GM12864 (cell line): ENCODE results near the gene CELA3B.
"Not testable (repeated sequence)": the region's sequence is repeated elsewhere in the genome, so short reads cannot be mapped to it uniquely, and the experiment has no call there.

Source experiments
- DNase-seq: peaks from one replicate; pipeline ENCODE4 v3.0.0-alpha.2; 2011; ENCODE audit warnings: low read depth
- H3K4me3 ChIP-seq: 2 replicates; pipeline ENCODE4 v1.5.1; 2011; ENCODE audit warnings: mild to moderate bottlenecking, low read depth, low read length, control low read depth
- CTCF ChIP-seq: IDR thresholded peaks from 2 replicates; pipeline ENCODE4 v1.5.1; 2011; ENCODE audit warnings: low read depth, mild to moderate bottlenecking, moderate library complexity, low read length, control low read depth, inconsistent platforms; ENCODE audit errors: missing control alignments

Gene CELA3B

DNA sequence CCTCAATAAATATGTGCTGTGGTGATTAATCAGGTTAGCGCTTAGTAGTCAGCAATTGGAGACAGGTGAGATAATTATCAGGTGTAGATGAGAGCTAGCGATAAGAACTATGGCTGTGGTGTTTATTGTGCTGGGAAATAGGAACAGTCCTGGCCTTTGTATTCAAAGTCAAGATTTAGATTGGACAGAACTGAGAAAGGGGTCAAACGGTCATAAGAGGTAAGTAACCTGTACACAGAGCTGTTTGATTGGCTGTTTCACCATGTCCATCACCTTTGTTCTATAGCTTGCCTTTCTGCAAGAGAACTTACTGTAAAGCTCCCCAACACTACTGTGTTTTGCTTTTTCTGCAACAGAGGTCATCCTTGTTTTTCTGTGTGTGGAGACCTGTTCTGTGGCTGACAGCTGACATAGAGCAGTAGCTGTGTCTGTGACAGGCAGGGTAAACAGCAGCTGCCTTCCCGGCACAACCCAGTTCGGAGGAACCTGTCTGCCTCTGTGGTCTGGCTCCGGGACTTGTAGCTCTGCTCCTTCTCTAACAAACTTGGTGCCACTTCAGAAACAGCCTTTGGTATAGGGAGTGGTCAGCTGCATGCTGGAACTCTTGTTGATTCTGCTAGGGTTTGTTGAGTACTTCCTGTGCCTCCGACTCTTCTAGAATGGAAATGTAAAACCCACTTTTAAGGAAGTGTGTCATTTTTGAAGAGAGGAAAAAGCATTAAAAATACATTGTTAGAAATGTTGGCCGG, 54.6 kb downstream of the CELA3B start:
- TF ChIP-seq CTCF: no peak

GRCh38 chr1:22034834-22035233, 58.0 kb downstream of the CELA3B start:
- not testable (repeated sequence) for H3K4me3 ChIP-seq, DNase-seq

More for the DNA sequence above, 54.6 kb downstream of the CELA3B start:
- H3K4me3 ChIP-seq: no peak overlapping the region
- no peak for DNase-seq

- H3K4me3 ChIP-seq: no peak overlapping the region
- no peak for TF ChIP-seq CTCF
- no peak for DNase-seq
These were observed 60.7 kb downstream of the CELA3B start for GRCh38 chr1:22037520-22037919.

- no peak overlapping the region for H3K4me3 ChIP-seq
- no peak for DNase-seq
- no peak for TF ChIP-seq CTCF
These were observed 61.2 kb downstream of the CELA3B start for GRCh38 chr1:22038036-22038435.
